Osteoblast (primary cell): ENCODE results near the gene SPINK9. TPM values are rescaled to one million over a fixed set of nuclear protein-coding genes. Genes with fewer than 3 reads are reported as not detected.
A peak's percentile ranks its signal among the peaks of the same experiment; 100 is the strongest.

ENCODE experiments used
- DNase-seq: peaks from one replicate; pipeline ENCODE4 v3.0.0; 2011; ENCODE audit warnings: low spot score, mixed read lengths; ENCODE audit not compliant: insufficient read length; ENCODE audit errors: missing footprints
- H2AFZ ChIP-seq: 2 replicates; pipeline ENCODE4 v1.6.0; 2011; ENCODE audit warnings: mild to moderate bottlenecking, low read length
- H3K27ac ChIP-seq: 2 replicates; pipeline ENCODE4 v1.5.1; 2011; ENCODE audit warnings: mild to moderate bottlenecking, low read depth, low read length, moderate library complexity
- H3K27me3 ChIP-seq: 2 replicates; pipeline ENCODE4 v1.6.0; 2012; ENCODE audit warnings: mild to moderate bottlenecking, control low read depth, inconsistent platforms, low read length, moderate library complexity; ENCODE audit not compliant: insufficient read depth
- H3K36me3 ChIP-seq: 2 replicates; pipeline ENCODE4 v1.5.1; 2011; ENCODE audit warnings: mild to moderate bottlenecking, low read length, control low read depth, moderate library complexity; ENCODE audit not compliant: insufficient read depth
- H3K4me1 ChIP-seq: 2 replicates; pipeline ENCODE4 v1.5.1; 2011; ENCODE audit warnings: mild to moderate bottlenecking, low read length, control low read depth, moderate library complexity; ENCODE audit not compliant: insufficient read depth
- H3K4me2 ChIP-seq: 2 replicates; pipeline ENCODE4 v1.6.0; 2011; ENCODE audit warnings: mild to moderate bottlenecking, low read length; ENCODE audit not compliant: insufficient read depth
- H3K4me3 ChIP-seq: fragments of 200-600 bp; sonication (generic); 3 replicates; pipeline ENCODE4 v1.5.1; 2012; ENCODE audit warnings: mild to moderate bottlenecking, low read length, inconsistent platforms; ENCODE audit not compliant: insufficient read depth
- H3K79me2 ChIP-seq: 2 replicates; pipeline ENCODE4 v1.6.0; 2012; ENCODE audit warnings: mild to moderate bottlenecking, low read length, control low read depth, inconsistent platforms; ENCODE audit not compliant: insufficient read depth
- H3K9me3 ChIP-seq: 2 replicates; pipeline ENCODE4 v1.5.1; 2011; ENCODE audit warnings: low read depth, low read length, control low read depth
- H4K20me1 ChIP-seq: 2 replicates; pipeline ENCODE4 v1.6.0; 2012; ENCODE audit warnings: mild to moderate bottlenecking, low read length, control low read depth; ENCODE audit not compliant: insufficient read depth
- CTCF ChIP-seq: IDR thresholded peaks from 2 replicates; pipeline ENCODE4 v1.5.1; 2011; ENCODE audit warnings: mild to moderate bottlenecking, low read depth, low read length, moderate library complexity; ENCODE audit errors: extremely low read depth
- total RNA-seq: library from RNA; depleted of rRNA; stranded (reverse); fragments of >200 nt; gene quantifications from 2 replicates; pipeline ENCODE4 v1.2.3, GENCODE V29; 2012

Gene SPINK9
- total RNA-seq, 1 donor, result not detected

- peaks cover 3% of the 10 kb centered on the region for H4K20me1 ChIP-seq
- no peaks in the 10 kb centered on the region for H3K36me3 ChIP-seq
- no peak overlapping the region for H2AFZ ChIP-seq
- TF ChIP-seq CTCF, result no peak
- no peak for DNase-seq
- no peak overlapping the region for H3K4me3 ChIP-seq
- no peaks in the 10 kb centered on the region for H3K9me3 ChIP-seq
- peaks cover 21% of the 10 kb centered on the region for H3K4me1 ChIP-seq
- no peak overlapping the region for H3K4me2 ChIP-seq
- no peak overlapping the region for H3K27ac ChIP-seq
- H3K79me2 ChIP-seq, result peaks cover 36% of the 10 kb centered on the region
- no peaks in the 10 kb centered on the region for H3K27me3 ChIP-seq
Observed at GRCh38 chr5:148381906-148382305, 46.5 kb downstream of the SPINK9 start.

GRCh38 chr5:148382961-148383360 lies 47.6 kb downstream of the SPINK9 start:
- Histone ChIP-seq H2AFZ (peak overlapping the region; percentile 98), H3K36me3 (no peaks in the 10 kb centered on the region), H3K9me3 (no peaks in the 10 kb centered on the region), H3K27me3 (no peaks in the 10 kb centered on the region), H3K27ac (peak overlapping the region; percentile 85), H3K4me3 (peak overlapping the region; percentile 88), H3K79me2 (peaks cover 42% of the 10 kb centered on the region), H3K4me2 (peak overlapping the region; percentile 94), H3K4me1 (peaks cover 26% of the 10 kb centered on the region), H4K20me1 (peaks cover 4% of the 10 kb centered on the region)
- no peak for DNase-seq
- TF ChIP-seq CTCF, result no peak

- Histone ChIP-seq H3K4me1 (peaks cover 26% of the 10 kb centered on the region), H3K4me3 (peak within 1 kb of the TSS; percentile 88), H3K27me3 (no peaks in the 10 kb centered on the region), H2AFZ (peak within 1 kb of the TSS; percentile 98), H3K79me2 (peaks cover 50% of the 10 kb centered on the region), H3K9me3 (no peaks in the 10 kb centered on the region), H3K27ac (peak within 1 kb of the TSS; percentile 85), H3K4me2 (peak within 1 kb of the TSS; percentile 94), H3K36me3 (no peaks in the 10 kb centered on the region), H4K20me1 (peaks cover 12% of the 10 kb centered on the region)
- peak; percentile 94 for DNase-seq
- no peak for TF ChIP-seq CTCF
Observed at GRCh38 chr5:148383564-148384379, 48.4 kb downstream of the SPINK9 start, which contains the start of gene FBXO38. Gene FBXO38 (plus strand): TSS chr5:148383958. CDS start chr5:148394777, 10,819 bp downstream.

- Histone ChIP-seq H3K9me3 (no peaks in the 10 kb centered on the region), H3K79me2 (peaks cover 56% of the 10 kb centered on the region), H4K20me1 (peaks cover 16% of the 10 kb centered on the region), H3K27ac (peak overlapping the region; percentile 85), H2AFZ (peak overlapping the region; percentile 98), H3K4me2 (peak overlapping the region; percentile 94), H3K4me3 (peak overlapping the region; percentile 88), H3K27me3 (no peaks in the 10 kb centered on the region), H3K36me3 (no peaks in the 10 kb centered on the region), H3K4me1 (peaks cover 26% of the 10 kb centered on the region)
- no peak for TF ChIP-seq CTCF
- peak; percentile 45 for DNase-seq
Observed at GRCh38 chr5:148384380-148384737, 49.0 kb downstream of the SPINK9 start.
